Sigmoid colon (tissue), 4 donors: ENCODE results near the gene MAGOHB.

Experiments used
- CTCF ChIP-seq, 4 experiments: fragments of 450-650 bp in 3 of 4; fragments of 200-600 bp in 1 of 4; IDR thresholded peaks; one replicate each; pipeline ENCODE4 v1.5.1; 2016 to 2019; ENCODE audit warnings: antibody characterized with exemption in 4 of 4, mild to moderate bottlenecking in 3 of 4, moderate library complexity in 2 of 4
- EP300 ChIP-seq, 4 donors: sonication (generic); formaldehyde crosslinking; IDR thresholded peaks; one replicate each; pipeline ENCODE4 v1.6.1; 2017; ENCODE audit warnings: antibody characterized with exemption in 4 of 4
- POLR2AphosphoS5 ChIP-seq, 4 donors: sonication (generic); formaldehyde crosslinking; IDR thresholded peaks; one replicate each; pipeline ENCODE4 v1.6.1; 2017; ENCODE audit warnings: antibody characterized with exemption in 4 of 4

- TF ChIP-seq EP300 (IDR thresholded peaks at IDR 0.05) (no peak), CTCF (IDR thresholded peaks at IDR 0.05) (no peak), POLR2AphosphoS5 (IDR thresholded peaks at IDR 0.05) (no peak)
Observed at GRCh38 chr12:10563002-10563401, 50.4 kb downstream of the MAGOHB start.
